Stomach (tissue), 4 donors: Measurements from ENCODE around the gene NFIX.

ENCODE experiments used
- EP300 ChIP-seq: sonication (generic); formaldehyde crosslinking; IDR thresholded peaks from one replicate; pipeline ENCODE4 v1.6.1; 2017; ENCODE audit warnings: antibody characterized with exemption
- POLR2A ChIP-seq, 4 donors: fragments of 450-650 bp; IDR thresholded peaks; one replicate each; pipeline ENCODE4 v1.6.1; 2016; ENCODE audit warnings: antibody characterized with exemption in 4 of 4, control low read depth in 2 of 4, mild to moderate bottlenecking in 1 of 4, moderate library complexity in 1 of 4
- POLR2AphosphoS5 ChIP-seq, 3 donors: sonication (generic); formaldehyde crosslinking; IDR thresholded peaks; one replicate each; pipeline ENCODE4 v1.6.1; 2016; ENCODE audit warnings: antibody characterized with exemption in 3 of 3
- TF ChIP-seq, protein P1 (sequence below), 7 experiments: fragments of 450-650 bp in 4 of 7; fragments of 200-600 bp in 3 of 7; sonication (generic) in 3 of 7; IDR thresholded peaks; one replicate each; pipeline ENCODE4 v1.5.1; 2016 to 2019; ENCODE audit warnings: antibody characterized with exemption in 7 of 7, control low read depth in 2 of 7, mild to moderate bottlenecking in 1 of 7

DNA sequence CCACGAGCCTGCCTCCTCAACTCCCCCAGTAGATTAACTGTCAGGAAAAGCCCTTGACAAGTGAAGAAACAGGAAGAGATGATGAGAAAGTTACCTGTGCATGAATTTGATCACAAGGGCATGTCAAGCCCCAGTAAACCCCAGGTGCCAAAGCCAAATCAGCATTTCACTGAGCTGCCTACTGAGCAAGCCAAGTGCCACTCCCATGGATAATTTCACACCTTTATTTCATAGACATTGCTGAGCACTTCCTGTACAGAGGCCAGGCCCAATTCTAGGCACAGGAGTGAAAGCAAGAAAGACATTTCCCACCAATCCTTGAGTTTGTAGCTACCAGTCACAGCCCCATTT, 40.7 kb upstream of the NFIX start:
- TF ChIP-seq POLR2AphosphoS5 (IDR thresholded peaks at IDR 0.05) (no peak), POLR2A (IDR thresholded peaks at IDR 0.05) (no peak), EP300 (no peak)
- TF ChIP-seq, protein P1, sequence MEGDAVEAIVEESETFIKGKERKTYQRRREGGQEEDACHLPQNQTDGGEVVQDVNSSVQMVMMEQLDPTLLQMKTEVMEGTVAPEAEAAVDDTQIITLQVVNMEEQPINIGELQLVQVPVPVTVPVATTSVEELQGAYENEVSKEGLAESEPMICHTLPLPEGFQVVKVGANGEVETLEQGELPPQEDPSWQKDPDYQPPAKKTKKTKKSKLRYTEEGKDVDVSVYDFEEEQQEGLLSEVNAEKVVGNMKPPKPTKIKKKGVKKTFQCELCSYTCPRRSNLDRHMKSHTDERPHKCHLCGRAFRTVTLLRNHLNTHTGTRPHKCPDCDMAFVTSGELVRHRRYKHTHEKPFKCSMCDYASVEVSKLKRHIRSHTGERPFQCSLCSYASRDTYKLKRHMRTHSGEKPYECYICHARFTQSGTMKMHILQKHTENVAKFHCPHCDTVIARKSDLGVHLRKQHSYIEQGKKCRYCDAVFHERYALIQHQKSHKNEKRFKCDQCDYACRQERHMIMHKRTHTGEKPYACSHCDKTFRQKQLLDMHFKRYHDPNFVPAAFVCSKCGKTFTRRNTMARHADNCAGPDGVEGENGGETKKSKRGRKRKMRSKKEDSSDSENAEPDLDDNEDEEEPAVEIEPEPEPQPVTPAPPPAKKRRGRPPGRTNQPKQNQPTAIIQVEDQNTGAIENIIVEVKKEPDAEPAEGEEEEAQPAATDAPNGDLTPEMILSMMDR (IDR thresholded peaks at IDR 0.05), result no peak
